SU-DHL-6 (cell line): ENCODE data around the gene AKAP12.

Source experiments
- H2AFZ ChIP-seq: fragments of 200-600 bp; sonication (generic); 2 replicates; pipeline ENCODE4 v1.6.1; 2014; ENCODE audit warnings: low read depth, mild to moderate bottlenecking, moderate library complexity, mixed read lengths, antibody characterized with exemption, low read length; ENCODE audit not compliant: severe bottlenecking
- H3F3A ChIP-seq: fragments of 200-600 bp; shearing (Covaris generic); 2 replicates; pipeline ENCODE4 v1.6.0; 2016; ENCODE audit warnings: antibody characterized with exemption, mild to moderate bottlenecking; ENCODE audit not compliant: insufficient read depth
- H3K27ac ChIP-seq: fragments of 200-600 bp; sonication (generic); 2 replicates; pipeline ENCODE4 v1.5.1; 2016; ENCODE audit warnings: low read depth, mild to moderate bottlenecking, low read length, moderate library complexity, mixed read lengths
- H3K27me3 ChIP-seq: fragments of 200-600 bp; sonication (generic), shearing (Covaris generic); 2 replicates; pipeline ENCODE4 v1.6.0; 2014; ENCODE audit warnings: mild to moderate bottlenecking, low read length
- H3K36me3 ChIP-seq: fragments of 200-600 bp; sonication (generic); 2 replicates; pipeline ENCODE4 v1.6.1; 2014; ENCODE audit warnings: mild to moderate bottlenecking, low read length, mixed read lengths
- H3K4me2 ChIP-seq: fragments of 300-600, 200-600 bp; shearing (Covaris generic), sonication (generic); 2 replicates; pipeline ENCODE4 v1.6.0; 2014; ENCODE audit warnings: low read length, low read depth, mild to moderate bottlenecking; ENCODE audit not compliant: poor library complexity, severe bottlenecking
- H3K4me3 ChIP-seq: fragments of 200-600 bp; sonication (generic); 2 replicates; pipeline ENCODE4 v1.5.1; 2014; ENCODE audit warnings: antibody characterized with exemption, low read length, mild to moderate bottlenecking, mixed read lengths; ENCODE audit not compliant: insufficient read depth, poor library complexity, severe bottlenecking
- H3K79me2 ChIP-seq: fragments of 200-600 bp; sonication (generic); 2 replicates; pipeline ENCODE4 v1.6.1; 2014; ENCODE audit warnings: mild to moderate bottlenecking, low read length, moderate library complexity; ENCODE audit not compliant: insufficient read depth
- H3K9ac ChIP-seq: fragments of 200-600 bp; sonication (generic); 2 replicates; pipeline ENCODE4 v1.7.0; 2014; ENCODE audit warnings: mild to moderate bottlenecking, low read length
- H3K9me2 ChIP-seq: fragments of 200-600 bp; sonication (generic); replicated peaks from 2 replicates; pipeline ENCODE4 v1.6.1; 2014; ENCODE audit warnings: low read length; ENCODE audit not compliant: insufficient read depth
- H3K9me3 ChIP-seq: fragments of 200-600 bp; sonication (generic); 2 replicates; pipeline ENCODE4 v1.6.1; 2014; ENCODE audit warnings: low read length, mixed read lengths; ENCODE audit not compliant: insufficient read depth
- H4K20me1 ChIP-seq: fragments of 200-600 bp; sonication (generic); 2 replicates; pipeline ENCODE4 v1.6.1; 2014; ENCODE audit warnings: low read depth, mild to moderate bottlenecking, antibody characterized with exemption, low read length, moderate library complexity, mixed read lengths
- EZH2phosphoT487 ChIP-seq: fragments of 200-600 bp; sonication (generic), shearing (Covaris generic); conservative IDR thresholded peaks from 2 replicates; pipeline ENCODE4 v1.6.1; 2018; ENCODE audit warnings: mild to moderate bottlenecking, antibody characterized with exemption, low read length, moderate library complexity, mixed read lengths
- TF ChIP-seq, protein P1 (sequence below): fragments of 200-600 bp; sonication (generic); IDR thresholded peaks from one replicate; pipeline ENCODE4 v1.5.1; 2017; ENCODE audit warnings: antibody characterized with exemption, mild to moderate bottlenecking, low read length, moderate library complexity; ENCODE audit not compliant: insufficient read depth, poor library complexity, severe bottlenecking

AKAP12 gene

GRCh38 chr6:151269321-151269995 lies 29.7 kb downstream of the AKAP12 start:
- H3K4me2 ChIP-seq: no peak overlapping the region
- no peaks in the 10 kb centered on the region for H3K36me3 ChIP-seq

GRCh38 chr6:151275121-151275520 lies 35.4 kb downstream of the AKAP12 start:
- Histone ChIP-seq H4K20me1 (no peaks in the 10 kb centered on the region), H3K4me2 (no peak overlapping the region), H3K27ac (no peak overlapping the region), H3K79me2 (no peaks in the 10 kb centered on the region), H2AFZ (no peak overlapping the region), H3F3A (no peaks in the 10 kb centered on the region), H3K9me2 (no peaks in the 10 kb centered on the region), H3K9ac (no peak overlapping the region), H3K27me3 (no peaks in the 10 kb centered on the region), H3K4me3 (no peak overlapping the region), H3K36me3 (no peaks in the 10 kb centered on the region), H3K9me3 (no peaks in the 10 kb centered on the region)
- TF ChIP-seq, protein P1, sequence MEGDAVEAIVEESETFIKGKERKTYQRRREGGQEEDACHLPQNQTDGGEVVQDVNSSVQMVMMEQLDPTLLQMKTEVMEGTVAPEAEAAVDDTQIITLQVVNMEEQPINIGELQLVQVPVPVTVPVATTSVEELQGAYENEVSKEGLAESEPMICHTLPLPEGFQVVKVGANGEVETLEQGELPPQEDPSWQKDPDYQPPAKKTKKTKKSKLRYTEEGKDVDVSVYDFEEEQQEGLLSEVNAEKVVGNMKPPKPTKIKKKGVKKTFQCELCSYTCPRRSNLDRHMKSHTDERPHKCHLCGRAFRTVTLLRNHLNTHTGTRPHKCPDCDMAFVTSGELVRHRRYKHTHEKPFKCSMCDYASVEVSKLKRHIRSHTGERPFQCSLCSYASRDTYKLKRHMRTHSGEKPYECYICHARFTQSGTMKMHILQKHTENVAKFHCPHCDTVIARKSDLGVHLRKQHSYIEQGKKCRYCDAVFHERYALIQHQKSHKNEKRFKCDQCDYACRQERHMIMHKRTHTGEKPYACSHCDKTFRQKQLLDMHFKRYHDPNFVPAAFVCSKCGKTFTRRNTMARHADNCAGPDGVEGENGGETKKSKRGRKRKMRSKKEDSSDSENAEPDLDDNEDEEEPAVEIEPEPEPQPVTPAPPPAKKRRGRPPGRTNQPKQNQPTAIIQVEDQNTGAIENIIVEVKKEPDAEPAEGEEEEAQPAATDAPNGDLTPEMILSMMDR: no peak
- no peak for TF ChIP-seq EZH2phosphoT487

More at GRCh38 chr6:151269321-151269995, 29.7 kb downstream of the AKAP12 start:
- Histone ChIP-seq H3K9me2 (no peaks in the 10 kb centered on the region), H2AFZ (no peak overlapping the region), H3K4me3 (no peak overlapping the region), H3K9ac (no peak overlapping the region), H3K9me3 (no peaks in the 10 kb centered on the region), H3K79me2 (no peaks in the 10 kb centered on the region), H4K20me1 (no peaks in the 10 kb centered on the region), H3K27me3 (no peaks in the 10 kb centered on the region), H3K27ac (no peak overlapping the region), H3F3A (no peaks in the 10 kb centered on the region)
- TF ChIP-seq, protein P1: no peak
- TF ChIP-seq EZH2phosphoT487: no peak

GRCh38 chr6:151275566-151275965 lies 35.8 kb downstream of the AKAP12 start:
- no peaks in the 10 kb centered on the region for H3K9me3 ChIP-seq
- H3K36me3 ChIP-seq: no peaks in the 10 kb centered on the region
- no peak for TF ChIP-seq EZH2phosphoT487
- TF ChIP-seq, protein P1: no peak
- no peak overlapping the region for H3K27ac ChIP-seq
- H3K9me2 ChIP-seq: no peaks in the 10 kb centered on the region
- H3K4me3 ChIP-seq: no peak overlapping the region
- no peaks in the 10 kb centered on the region for H3K27me3 ChIP-seq
- no peaks in the 10 kb centered on the region for H3F3A ChIP-seq
- no peak overlapping the region for H2AFZ ChIP-seq
- H3K9ac ChIP-seq: no peak overlapping the region
- H3K79me2 ChIP-seq: no peaks in the 10 kb centered on the region
- H3K4me2 ChIP-seq: no peak overlapping the region
- H4K20me1 ChIP-seq: no peaks in the 10 kb centered on the region
